ENCODE results near the gene DDX24.
"Not testable (repeated sequence)": the region's sequence is repeated elsewhere in the genome, so short reads cannot be mapped to it uniquely, and the experiment has no call there.

Gene DDX24

DNA sequence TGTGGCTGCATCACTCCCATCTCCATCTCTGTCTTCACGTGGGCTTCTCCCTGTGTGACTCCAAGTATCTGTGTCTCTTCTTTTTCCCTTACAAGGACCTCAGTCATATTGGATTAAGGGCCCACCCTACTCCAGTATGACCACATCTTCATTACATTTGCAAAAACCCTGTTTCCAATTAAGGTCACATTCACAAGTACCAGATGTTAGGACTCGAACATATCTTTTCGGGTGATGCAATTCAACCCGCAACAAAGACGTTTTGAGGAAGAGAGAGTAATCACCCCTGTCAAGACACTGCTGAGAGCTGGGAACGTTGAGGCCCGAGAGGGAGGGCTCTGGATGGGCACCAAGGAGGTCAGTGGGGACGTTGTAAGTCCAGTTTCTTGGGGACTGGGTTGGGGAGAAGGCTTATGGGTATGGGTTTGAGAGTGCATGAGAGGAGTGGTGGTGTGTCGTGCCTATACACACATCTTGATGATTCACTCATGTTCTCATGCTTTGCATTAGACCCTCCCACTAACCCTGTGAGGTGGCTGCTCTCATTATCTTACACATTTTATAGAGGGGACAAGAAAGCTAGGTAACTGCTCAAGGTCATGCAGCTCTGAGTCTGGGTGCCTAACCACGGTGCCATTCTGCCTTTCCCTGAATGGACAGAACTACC is 17.5 kb upstream of the DDX24 start:
- no peak for DNase-seq
- in situ Hi-C loops (cut with HindIII; ENCODE audit: low pct_ligation_motif_present, low pct_unique_long_range_greater_than_20kb, low sequenced_read_pairs) = no loop called here

DNA sequence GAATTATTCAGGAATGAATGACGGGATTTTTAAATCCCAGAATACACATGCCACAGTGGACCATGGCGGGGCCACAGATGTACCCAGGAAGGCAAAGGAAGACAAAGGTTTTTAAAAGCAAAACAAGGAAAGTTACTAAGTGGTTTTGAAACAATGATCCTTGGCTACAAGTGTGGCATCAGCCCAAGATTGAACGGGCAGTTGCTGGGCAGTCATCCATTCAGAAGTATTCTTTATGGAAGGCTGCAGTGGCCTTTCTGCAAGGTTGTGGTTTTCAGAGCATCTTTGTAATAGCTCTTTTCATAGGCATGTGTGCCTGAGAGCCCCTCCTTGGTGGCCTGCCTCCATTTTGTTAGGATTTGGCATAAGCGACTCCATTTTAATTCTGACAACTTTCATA is 16.1 kb upstream of the DDX24 start:
- DNase-seq = no peak
- in situ Hi-C loops (cut with HindIII; ENCODE audit: low pct_ligation_motif_present, low pct_unique_long_range_greater_than_20kb, low sequenced_read_pairs) = no loop called here

DNA sequence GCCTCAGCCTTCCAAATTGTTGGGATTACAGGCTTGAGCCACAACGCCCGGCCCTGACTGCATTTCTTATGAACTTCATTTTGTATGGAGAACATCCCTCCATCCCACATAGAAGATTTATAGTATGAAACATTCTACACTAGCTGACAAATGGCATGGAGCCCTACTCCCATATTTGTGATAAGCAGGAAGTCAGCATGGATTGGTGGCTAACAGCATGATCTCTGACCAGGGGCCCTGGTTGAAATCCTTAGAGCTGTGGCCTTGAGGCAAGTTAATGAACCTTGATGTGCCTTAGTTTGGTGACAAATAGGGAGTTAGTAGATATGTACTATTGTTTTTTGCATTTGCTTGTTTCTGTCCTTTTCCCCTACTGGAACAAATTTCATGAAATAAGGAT is 12.4 kb upstream of the DDX24 start:
- in situ Hi-C loops (cut with HindIII; ENCODE audit: low pct_ligation_motif_present, low pct_unique_long_range_greater_than_20kb, low sequenced_read_pairs) = no loop called here
- DNase-seq = no peak

DNA sequence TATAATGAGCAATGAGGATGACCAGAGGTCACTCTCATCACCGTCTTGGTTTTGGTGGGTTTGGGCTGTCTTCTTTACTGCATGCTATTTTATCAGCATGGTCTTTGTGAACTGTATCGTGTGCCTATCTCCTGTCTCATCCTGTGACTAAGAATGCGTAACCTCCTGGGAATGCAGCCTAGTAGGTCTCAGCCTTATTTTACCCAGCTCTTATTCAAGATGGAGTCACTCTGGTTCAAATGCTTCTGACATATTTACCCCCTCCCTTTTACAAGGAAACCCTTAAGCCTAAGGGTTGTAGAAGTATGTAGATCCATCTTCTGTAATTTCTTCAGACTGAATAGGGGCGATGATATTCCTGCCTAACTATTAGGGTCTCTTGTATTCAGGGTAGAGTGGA is 8.5 kb upstream of the DDX24 start:
- DNase-seq = no peak
- in situ Hi-C loops (cut with HindIII; ENCODE audit: low pct_ligation_motif_present, low pct_unique_long_range_greater_than_20kb, low sequenced_read_pairs) = no loop called here

DNA sequence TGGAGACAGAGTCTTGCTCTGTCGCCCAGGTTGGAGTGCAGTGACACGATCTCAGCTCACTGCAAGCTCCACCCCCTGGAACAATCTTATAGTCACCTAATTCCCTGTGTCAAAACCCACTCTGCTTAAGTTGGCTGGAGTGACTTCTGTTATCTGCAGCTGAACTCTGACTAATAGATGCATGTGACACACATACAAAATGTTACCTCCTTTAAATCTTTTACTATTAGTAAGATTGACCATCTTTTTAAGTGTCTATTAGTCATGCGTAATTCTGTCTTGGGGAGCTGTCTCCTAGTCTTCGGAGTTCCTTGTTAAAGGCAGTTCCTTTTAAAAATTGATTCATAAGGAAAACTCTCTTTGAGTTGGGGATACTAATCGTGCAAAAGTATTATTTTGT is 7.5 kb upstream of the DDX24 start:
- in situ Hi-C loops (cut with HindIII; ENCODE audit: low pct_ligation_motif_present, low pct_unique_long_range_greater_than_20kb, low sequenced_read_pairs) = no loop called here
- no peak for DNase-seq

DNA sequence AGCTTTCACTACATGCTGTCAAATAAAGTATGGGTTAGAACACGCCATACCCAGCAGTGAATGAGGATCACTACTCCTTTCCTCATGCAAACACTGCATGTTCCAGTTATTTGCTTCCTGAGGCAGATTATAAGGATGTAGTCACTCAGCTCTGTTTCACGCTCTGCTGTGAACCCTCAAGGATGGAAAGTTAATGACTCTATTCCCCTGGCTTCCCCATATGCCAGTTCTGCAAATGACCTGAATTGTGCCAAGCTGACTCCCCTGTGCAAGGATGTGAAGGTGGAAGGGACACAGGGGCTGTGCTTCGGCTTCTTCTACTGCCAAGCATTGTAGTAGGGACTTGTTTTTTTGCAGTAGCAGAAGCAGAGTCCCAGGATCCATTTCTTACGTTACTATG is 6.9 kb upstream of the DDX24 start:
- in situ Hi-C loops (cut with HindIII; ENCODE audit: low pct_ligation_motif_present, low pct_unique_long_range_greater_than_20kb, low sequenced_read_pairs) = no loop called here
- DNase-seq = no peak

DNA sequence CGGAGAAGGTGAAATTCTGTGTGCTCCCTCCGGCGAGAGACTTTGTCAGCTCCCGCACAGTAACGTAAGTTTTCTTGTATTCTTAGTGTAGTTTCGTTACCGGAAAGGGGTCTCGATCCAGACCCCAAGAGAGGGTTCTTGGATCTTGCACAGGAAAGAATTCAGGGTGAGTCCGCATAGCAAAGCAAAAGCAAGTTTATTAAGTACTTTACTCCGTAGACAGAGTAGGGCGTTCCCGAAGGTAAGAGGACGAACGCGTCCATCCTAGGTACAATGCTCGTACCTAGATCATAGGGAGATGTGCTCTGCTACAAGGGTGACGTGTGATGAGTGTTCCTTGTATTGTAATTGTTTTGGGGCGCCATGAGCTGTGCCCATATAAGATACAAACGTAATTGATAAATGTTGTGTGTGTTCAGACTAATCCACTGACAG is 401 bp upstream of the DDX24 start:
- in situ Hi-C loops (cut with HindIII; ENCODE audit: low pct_ligation_motif_present, low pct_unique_long_range_greater_than_20kb, low sequenced_read_pairs) = no loop called here
- no peak for DNase-seq

DNA sequence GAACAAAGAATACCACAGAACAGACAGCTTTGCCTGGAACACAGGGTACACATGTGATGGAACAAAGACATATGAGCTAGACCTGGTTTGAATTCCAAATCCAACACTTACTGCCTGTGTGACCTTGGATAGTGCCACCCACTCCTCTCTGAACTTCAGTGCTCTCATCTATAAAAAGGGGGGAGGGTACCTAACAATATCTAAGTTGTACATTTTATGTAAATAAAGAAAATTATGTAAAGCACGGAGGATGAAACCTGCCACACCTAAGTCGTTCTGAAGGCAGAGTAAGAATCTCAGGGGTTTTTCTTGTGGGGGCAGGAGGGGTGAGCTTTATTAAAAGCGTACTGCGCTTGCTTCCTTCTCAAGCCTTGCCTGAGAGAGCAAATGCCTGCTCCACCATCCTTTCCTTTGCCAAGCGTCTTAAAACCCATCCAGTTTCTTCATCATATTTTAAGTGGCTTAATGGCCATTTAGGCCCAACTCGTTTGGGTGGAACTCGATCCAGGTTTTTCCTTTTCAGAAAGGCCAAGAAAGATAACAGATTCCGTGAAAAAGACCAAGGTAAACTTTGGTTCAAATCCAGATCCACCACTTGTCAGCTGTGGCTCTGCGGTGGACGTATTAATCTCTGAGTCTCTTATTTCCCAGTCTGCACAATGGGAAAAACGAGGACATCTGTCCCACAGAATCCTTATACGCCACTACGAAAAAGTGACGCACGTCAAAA is 946 bp downstream of the DDX24 start:
- peak; percentile 42 for DNase-seq
- in situ Hi-C loops (cut with HindIII; ENCODE audit: low pct_ligation_motif_present, low pct_unique_long_range_greater_than_20kb, low sequenced_read_pairs) = no loop called here

DNA sequence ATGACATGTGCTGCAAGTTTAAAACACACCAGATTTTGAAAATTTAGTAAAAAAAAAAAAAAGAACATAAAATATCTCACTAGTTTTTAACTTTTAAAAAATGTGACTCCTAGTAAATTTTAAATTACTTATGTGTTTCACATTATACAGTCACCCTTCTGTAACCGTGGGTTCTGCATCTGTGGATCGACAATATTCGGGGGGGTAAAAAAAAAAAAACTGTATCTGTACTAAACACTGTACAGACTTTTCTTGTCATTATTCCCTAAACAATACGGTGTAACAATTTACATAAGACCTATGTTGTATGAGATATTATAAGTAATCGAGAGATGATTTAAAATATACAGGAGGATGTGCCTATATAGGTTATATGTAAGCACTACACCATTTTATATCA is 3.2 kb downstream of the DDX24 start:
- in situ Hi-C loops (cut with HindIII; ENCODE audit: low pct_ligation_motif_present, low pct_unique_long_range_greater_than_20kb, low sequenced_read_pairs) = no loop called here
- no peak for DNase-seq

DNA sequence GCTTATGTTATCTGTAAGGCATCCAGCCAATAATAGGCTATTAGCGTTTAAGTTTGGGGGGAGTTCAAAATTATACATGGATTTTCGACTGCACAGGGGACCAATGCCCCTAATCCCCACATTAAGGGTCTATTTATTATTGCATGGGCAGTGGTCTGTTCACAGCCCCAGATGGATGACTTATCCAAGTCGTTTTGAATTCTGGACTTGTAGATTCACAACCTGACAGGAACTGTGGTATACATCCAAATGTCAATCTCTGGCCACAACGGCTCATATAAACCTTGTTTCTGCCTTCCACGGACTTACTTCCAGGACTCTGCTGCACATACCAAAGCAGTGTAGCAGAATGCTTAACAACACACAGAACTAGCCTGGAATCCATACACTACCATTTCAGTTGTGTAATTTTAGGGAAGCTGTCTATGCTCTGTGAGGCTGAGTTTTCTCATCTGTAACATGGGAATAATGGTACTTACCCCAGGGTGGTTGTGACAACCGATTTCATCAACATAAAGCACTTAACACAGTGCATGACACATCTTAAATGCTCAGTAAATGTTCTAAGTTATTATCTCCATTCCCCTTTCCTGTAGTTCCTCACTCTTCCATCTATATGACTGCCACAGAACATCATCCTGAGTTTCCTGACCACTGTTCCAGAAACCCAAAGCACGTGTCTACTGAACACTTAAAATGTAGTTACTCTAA is 3.7 kb downstream of the DDX24 start:
- DNase-seq = no peak
- in situ Hi-C loops (cut with HindIII; ENCODE audit: low pct_ligation_motif_present, low pct_unique_long_range_greater_than_20kb, low sequenced_read_pairs) = no loop called here

DNA sequence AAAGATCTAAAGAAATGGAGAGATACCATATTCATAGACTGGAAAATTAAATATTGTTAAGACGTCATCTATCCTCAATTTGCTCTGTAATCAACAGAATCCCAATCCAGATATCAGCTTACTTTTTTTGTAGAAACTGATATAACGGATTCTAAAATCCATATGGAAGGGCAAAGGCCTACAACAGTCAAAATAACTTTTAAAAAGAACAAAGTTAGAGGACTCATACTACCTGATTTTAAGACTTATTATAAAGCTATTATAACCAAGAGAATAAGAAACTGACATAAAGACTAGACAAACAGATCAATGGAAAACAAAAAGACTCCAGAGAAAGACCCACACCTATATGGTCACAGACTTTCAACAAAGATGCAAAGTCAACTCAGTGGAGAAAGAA is 6.0 kb downstream of the DDX24 start:
- in situ Hi-C loops (cut with HindIII; ENCODE audit: low pct_ligation_motif_present, low pct_unique_long_range_greater_than_20kb, low sequenced_read_pairs) = no loop called here
- no peak for DNase-seq

DNA sequence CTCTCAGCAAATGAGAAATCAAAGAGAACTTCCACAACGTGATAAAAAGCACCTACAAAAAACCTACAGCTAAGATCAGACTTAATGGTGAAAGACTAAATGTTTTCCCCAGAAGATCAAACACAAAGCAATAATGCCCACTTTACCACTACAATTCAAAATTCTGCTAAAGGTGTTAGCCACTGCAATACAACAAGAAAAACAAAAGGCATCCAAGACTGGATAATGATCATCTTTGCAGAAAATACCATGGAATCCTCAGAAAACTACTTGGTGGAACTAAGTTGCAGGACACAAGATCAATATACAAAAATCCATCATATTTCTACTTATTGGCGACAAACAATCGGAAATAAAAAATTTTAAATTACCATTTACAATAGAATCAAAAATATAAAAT is 6.5 kb downstream of the DDX24 start:
- in situ Hi-C loops (cut with HindIII; ENCODE audit: low pct_ligation_motif_present, low pct_unique_long_range_greater_than_20kb, low sequenced_read_pairs) = no loop called here
- DNase-seq = no peak

DNA sequence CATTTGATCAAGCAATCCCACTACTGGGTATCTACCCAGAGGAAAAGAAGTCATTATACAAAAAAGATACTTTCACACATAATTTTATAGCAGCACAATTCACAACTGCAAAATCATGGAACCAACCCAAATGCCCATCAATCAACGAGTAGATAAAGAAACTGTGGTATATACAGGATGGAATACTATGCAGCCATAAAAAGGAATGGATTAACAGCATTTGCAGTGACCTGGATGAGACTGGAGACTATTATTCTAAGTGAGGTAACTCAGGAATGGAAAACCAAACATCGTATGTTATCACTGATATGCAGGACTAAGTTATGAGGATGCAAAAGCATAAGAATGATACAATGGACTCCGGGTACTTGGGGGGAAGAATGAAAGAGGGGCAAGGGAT is 8.9 kb downstream of the DDX24 start:
- in situ Hi-C loops (cut with HindIII; ENCODE audit: low pct_ligation_motif_present, low pct_unique_long_range_greater_than_20kb, low sequenced_read_pairs); DNase-seq: not testable (repeated sequence)

DNA sequence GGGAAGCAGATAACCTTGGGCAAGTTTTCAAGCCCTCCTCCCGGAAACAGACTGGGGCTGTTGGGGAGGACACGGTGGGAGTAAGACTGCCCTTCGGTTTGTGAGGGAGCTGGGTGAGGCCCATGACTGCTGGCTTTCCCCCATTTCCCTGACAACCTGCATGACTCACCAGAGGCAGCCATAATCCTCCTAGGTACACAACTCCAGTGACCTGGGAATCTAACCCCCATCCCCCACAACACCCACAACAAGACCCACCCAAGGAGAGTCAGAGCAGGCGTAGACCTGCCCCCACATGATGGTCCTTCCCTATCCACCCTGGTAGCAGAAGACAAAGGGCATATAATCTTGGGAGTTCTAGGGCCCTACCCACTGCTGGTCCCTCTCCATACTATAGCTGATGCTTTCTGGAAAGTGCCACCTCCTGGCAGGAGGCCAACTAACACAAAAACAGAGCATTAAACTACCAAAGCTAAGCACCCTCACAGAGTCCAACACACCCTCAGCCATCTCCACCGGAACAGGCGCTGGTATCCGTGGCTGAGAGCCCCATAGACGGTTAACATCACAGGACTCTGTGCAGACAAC is 14.8 kb downstream of the DDX24 start:
- in situ Hi-C loops (cut with HindIII; ENCODE audit: low pct_ligation_motif_present, low pct_unique_long_range_greater_than_20kb, low sequenced_read_pairs) = no loop called here
- DNase-seq = no peak

DNA sequence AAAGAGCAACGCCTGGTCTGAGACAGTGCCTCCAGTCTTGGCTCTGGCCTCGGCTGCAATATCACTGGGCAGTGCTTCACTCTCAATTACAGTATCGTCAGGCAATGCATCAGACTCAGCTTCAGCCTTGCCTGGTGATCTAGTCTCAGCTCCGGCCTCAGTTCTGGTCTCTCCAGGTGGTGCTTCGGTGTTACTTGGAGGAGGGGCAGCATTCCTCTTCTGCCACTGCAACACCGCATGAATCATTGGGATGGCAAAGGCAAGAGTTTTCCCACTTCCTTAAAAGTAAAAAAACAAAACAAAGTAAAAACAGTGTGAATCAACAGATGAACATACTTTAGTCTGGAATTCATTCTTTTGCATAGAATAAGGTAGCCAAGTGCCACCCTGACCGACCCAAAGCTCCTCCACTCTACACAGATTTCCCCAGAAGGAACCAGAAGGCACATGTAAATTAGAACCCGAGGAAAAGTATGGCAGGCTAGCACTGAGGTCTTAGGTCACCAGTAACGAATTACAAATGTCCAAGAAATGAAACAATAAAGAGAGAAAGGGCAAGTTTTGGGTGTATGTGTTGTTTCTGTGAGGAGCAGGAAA is 18.6 kb downstream of the DDX24 start:
- in situ Hi-C loops (cut with HindIII; ENCODE audit: low pct_ligation_motif_present, low pct_unique_long_range_greater_than_20kb, low sequenced_read_pairs) = no loop called here

DNA sequence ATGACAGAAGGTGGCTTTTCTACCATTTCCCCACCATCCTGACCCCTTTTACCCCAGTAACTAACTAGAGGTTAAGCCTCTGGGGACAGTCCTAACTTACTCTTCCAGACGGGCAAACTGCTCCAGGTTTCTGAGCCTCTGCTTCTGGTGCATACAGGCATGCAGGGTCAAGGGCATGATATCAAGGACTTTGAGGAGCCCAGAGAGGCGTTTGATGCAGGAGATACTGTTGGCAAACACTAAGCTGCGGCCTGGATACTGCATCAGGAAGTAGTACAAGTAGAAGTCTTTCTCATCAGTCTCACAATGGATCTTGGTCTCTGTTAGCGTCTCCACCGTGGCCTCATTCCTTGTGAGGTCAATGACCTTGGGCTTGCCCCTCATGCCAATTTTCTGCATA is 21.0 kb downstream of the DDX24 start:
- no peak for DNase-seq
- in situ Hi-C loops (cut with HindIII; ENCODE audit: low pct_ligation_motif_present, low pct_unique_long_range_greater_than_20kb, low sequenced_read_pairs) = no loop called here

More for the DNA sequence above, 18.6 kb downstream of the DDX24 start:
- DNase-seq = peak; percentile 31

DNA sequence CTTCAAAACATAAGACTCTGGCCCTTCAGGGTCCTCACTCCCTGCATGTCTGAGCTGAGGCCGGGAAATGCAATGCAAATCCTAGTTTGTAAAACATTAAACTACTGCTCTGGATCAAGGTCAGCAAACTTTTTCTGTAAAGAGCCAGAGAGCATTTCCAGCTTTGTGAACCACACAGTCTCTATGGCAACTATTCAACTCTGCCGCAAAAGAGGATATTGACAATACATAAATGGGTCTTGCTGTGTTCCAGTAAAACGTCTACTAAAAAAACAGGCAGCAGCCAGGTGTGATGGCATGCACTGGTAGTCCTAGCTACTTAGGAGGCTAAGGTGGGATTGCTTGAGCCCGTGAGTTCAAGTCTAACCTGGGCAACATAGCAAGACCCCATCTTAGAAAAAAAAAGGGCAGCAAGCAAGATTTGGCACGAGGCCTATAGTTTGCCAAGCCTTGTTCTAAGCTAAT is 22.3 kb downstream of the DDX24 start:
- no peak for DNase-seq
- in situ Hi-C loops (cut with HindIII; ENCODE audit: low pct_ligation_motif_present, low pct_unique_long_range_greater_than_20kb, low sequenced_read_pairs) = no loop called here

DNA sequence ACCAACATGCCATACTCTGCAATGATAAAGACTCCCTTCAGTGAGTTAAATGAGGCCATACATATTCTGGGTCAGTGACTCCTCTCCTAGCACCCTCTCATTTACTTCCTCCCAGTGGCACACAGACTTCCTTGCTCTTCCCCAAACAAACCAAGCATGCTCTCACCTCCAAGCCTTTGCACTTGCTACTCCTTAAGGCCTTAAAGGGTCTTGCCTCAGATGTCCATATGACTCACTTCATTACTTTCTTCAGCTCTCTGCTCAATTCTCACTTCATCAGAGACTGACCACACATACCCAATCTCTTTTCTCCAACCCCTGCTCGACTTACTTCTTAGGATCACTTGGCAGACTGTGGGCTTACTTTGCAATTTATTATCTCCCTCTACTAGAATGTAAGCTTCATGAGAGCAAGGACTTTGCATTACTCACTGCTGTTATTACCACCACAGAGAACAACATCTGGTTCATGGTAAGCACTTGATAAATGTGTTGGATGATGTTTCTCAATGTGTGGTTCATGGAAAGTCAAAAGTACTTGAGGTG is 22.8 kb downstream of the DDX24 start:
- in situ Hi-C loops (cut with HindIII; ENCODE audit: low pct_ligation_motif_present, low pct_unique_long_range_greater_than_20kb, low sequenced_read_pairs) = no loop called here
- DNase-seq = no peak

All from ACHN (cell line).